ENCODE results near the gene NRCAM. TPM values are rescaled to one million over a fixed set of nuclear protein-coding genes. Genes with fewer than 3 reads are reported as not detected.

Gene NRCAM
- total and polyA plus RNA-seq, 2 donors (not counting 1 experiment from before 2014, with no cell fraction given) = 0.75 to 4.6 TPM

GRCh38 chr7:108128514-108128913 is 327.7 kb downstream of the NRCAM start:
- TF ChIP-seq CTCF (IDR thresholded peaks at IDR 0.05) = no peak
- Mint-ChIP-seq H3K27ac (no peak overlapping the region), H3K27me3 (peaks cover 4% of the 10 kb centered on the region), H3K9me3 (ENCODE audit: insufficient read depth) (no peaks in the 10 kb centered on the region), H3K4me1 (no peaks in the 10 kb centered on the region), H3K4me3 (no peak overlapping the region)
- intact Hi-C loops (cut with micrococcal nuclease) = no loop called here
- CTCF ChIA-PET = no interaction called here
- no peak overlapping the region for H2AFZ ChIP-seq (ENCODE audit: insufficient read depth, low read depth, low read length, poor library complexity, severe bottlenecking)
- H3K4me1 ChIP-seq (ENCODE audit: control insufficient read depth in 2 of 2, insufficient read depth in 2 of 2, low read length in 2 of 2) = no peaks in the 10 kb centered on the region
- no peak overlapping the region for H3K4me3 ChIP-seq (ENCODE audit: control extremely low read depth in 1 of 5, extremely low read depth in 1 of 5, insufficient read depth in 1 of 5, low read depth in 2 of 5, low read length in 4 of 5)
- DNase-seq = no peak
- H3K9me3 ChIP-seq (ENCODE audit: control extremely low read depth in 1 of 3, control insufficient read depth in 2 of 3, insufficient read depth in 1 of 3, low read length in 2 of 3) = no peaks in the 10 kb centered on the region
- no peak for ATAC-seq (ENCODE audit: low read depth)
- no peak overlapping the region for H3K4me2 ChIP-seq (replicated peaks; ENCODE audit: low read depth, low read length, poor library complexity, severe bottlenecking)
- no peak overlapping the region for H3K9ac ChIP-seq (ENCODE audit: low read length)
- no peaks in the 10 kb centered on the region for H3K36me3 ChIP-seq (replicated peaks in 1 of 2; ENCODE audit: control extremely low read depth in 1 of 2, control insufficient read depth in 1 of 2, extremely low read depth in 1 of 2, insufficient read depth in 2 of 2, low read length in 1 of 2)
- WGBS (ENCODE audit: insufficient coverage) = no CpG with 5 or more reads among the region's 3 CpGs
- POLR2A ChIA-PET = no interaction called here
- H3K79me2 ChIP-seq (ENCODE audit: control insufficient read depth, insufficient read depth, low read length) = no peaks in the 10 kb centered on the region
- H3K27me3 ChIP-seq (replicated peaks in 1 of 4; ENCODE audit: control extremely low read depth in 1 of 4, control insufficient read depth in 3 of 4, insufficient read depth in 4 of 4, low read length in 3 of 4) = no peaks in the 10 kb centered on the region
- H4K20me1 ChIP-seq (ENCODE audit: control insufficient read depth, insufficient read depth, low read length, poor library complexity, severe bottlenecking) = no peaks in the 10 kb centered on the region
- H3K27ac ChIP-seq (ENCODE audit: low read length in 2 of 2) = no peak overlapping the region

GRCh38 chr7:108127461-108127860 is 328.8 kb downstream of the NRCAM start:
- Histone ChIP-seq H3K27me3 (replicated peaks in 1 of 4; ENCODE audit: control extremely low read depth in 1 of 4, control insufficient read depth in 3 of 4, insufficient read depth in 4 of 4, low read length in 3 of 4) (no peaks in the 10 kb centered on the region), H2AFZ (ENCODE audit: insufficient read depth, low read depth, low read length, poor library complexity, severe bottlenecking) (no peak overlapping the region), H3K27ac (ENCODE audit: low read length in 2 of 2) (no peak overlapping the region), H3K36me3 (replicated peaks in 1 of 2; ENCODE audit: control extremely low read depth in 1 of 2, control insufficient read depth in 1 of 2, extremely low read depth in 1 of 2, insufficient read depth in 2 of 2, low read length in 1 of 2) (no peaks in the 10 kb centered on the region), H3K9me3 (ENCODE audit: control extremely low read depth in 1 of 3, control insufficient read depth in 2 of 3, insufficient read depth in 1 of 3, low read length in 2 of 3) (no peaks in the 10 kb centered on the region), H3K4me2 (replicated peaks; ENCODE audit: low read depth, low read length, poor library complexity, severe bottlenecking) (no peak overlapping the region), H3K9ac (ENCODE audit: low read length) (no peak overlapping the region), H3K4me3 (ENCODE audit: control extremely low read depth in 1 of 5, extremely low read depth in 1 of 5, insufficient read depth in 1 of 5, low read depth in 2 of 5, low read length in 4 of 5) (no peak overlapping the region), H4K20me1 (ENCODE audit: control insufficient read depth, insufficient read depth, low read length, poor library complexity, severe bottlenecking) (no peaks in the 10 kb centered on the region), H3K4me1 (ENCODE audit: control insufficient read depth in 2 of 2, insufficient read depth in 2 of 2, low read length in 2 of 2) (no peaks in the 10 kb centered on the region), H3K79me2 (ENCODE audit: control insufficient read depth, insufficient read depth, low read length) (no peaks in the 10 kb centered on the region)
- ChIA-PET CTCF (no interaction called here), POLR2A (no interaction called here)
- ATAC-seq (ENCODE audit: low read depth) = no peak
- Mint-ChIP-seq H3K4me3 (no peak overlapping the region), H3K27me3 (peaks cover 4% of the 10 kb centered on the region), H3K4me1 (no peaks in the 10 kb centered on the region), H3K27ac (no peak overlapping the region), H3K9me3 (ENCODE audit: insufficient read depth) (no peaks in the 10 kb centered on the region)
- no peak for DNase-seq
- no peak for TF ChIP-seq EZH2 (IDR thresholded peaks at IDR 0.05; ENCODE audit: borderline replicate concordance, insufficient read depth, low read depth, low read length, poor library complexity, severe bottlenecking)
- no peak for TF ChIP-seq CTCF (IDR thresholded peaks at IDR 0.05)
- 93% methylated on average over 5 of the region's 5 CpGs for WGBS (ENCODE audit: insufficient coverage)
- intact Hi-C loops (cut with micrococcal nuclease) = no loop called here

Data from B cell (primary cell).